ENCODE results near the gene TIMD4.

- no peak for TF ChIP-seq TAF15 (IDR thresholded peaks at IDR 0.05; ENCODE audit: low read depth, low read length, poor library complexity, severe bottlenecking)
- TF ChIP-seq, protein P1, sequence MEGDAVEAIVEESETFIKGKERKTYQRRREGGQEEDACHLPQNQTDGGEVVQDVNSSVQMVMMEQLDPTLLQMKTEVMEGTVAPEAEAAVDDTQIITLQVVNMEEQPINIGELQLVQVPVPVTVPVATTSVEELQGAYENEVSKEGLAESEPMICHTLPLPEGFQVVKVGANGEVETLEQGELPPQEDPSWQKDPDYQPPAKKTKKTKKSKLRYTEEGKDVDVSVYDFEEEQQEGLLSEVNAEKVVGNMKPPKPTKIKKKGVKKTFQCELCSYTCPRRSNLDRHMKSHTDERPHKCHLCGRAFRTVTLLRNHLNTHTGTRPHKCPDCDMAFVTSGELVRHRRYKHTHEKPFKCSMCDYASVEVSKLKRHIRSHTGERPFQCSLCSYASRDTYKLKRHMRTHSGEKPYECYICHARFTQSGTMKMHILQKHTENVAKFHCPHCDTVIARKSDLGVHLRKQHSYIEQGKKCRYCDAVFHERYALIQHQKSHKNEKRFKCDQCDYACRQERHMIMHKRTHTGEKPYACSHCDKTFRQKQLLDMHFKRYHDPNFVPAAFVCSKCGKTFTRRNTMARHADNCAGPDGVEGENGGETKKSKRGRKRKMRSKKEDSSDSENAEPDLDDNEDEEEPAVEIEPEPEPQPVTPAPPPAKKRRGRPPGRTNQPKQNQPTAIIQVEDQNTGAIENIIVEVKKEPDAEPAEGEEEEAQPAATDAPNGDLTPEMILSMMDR (CRISPR knock-in tag; IDR thresholded peaks at IDR 0.05) = no peak
These were observed 56.2 kb downstream of the TIMD4 start for GRCh38 chr5:156906807-156907206.
